M059J (cell line): ENCODE results near the gene INPP5E. TPM values are rescaled to one million over a fixed set of nuclear protein-coding genes. Genes with fewer than 3 reads are reported as not detected.

Source experiments
- DNase-seq: peaks from one replicate; pipeline ENCODE4 v3.0.0-alpha.2; 2012; ENCODE audit warnings: low read depth
- total RNA-seq: library from RNA; depleted of rRNA; stranded (reverse); fragments of >200 nt; shearing (Covaris generic); gene quantifications from 2 replicates; pipeline ENCODE4 v1.2.3, GENCODE V29; 2014; rRNA removed

The INPP5E gene, protein sequence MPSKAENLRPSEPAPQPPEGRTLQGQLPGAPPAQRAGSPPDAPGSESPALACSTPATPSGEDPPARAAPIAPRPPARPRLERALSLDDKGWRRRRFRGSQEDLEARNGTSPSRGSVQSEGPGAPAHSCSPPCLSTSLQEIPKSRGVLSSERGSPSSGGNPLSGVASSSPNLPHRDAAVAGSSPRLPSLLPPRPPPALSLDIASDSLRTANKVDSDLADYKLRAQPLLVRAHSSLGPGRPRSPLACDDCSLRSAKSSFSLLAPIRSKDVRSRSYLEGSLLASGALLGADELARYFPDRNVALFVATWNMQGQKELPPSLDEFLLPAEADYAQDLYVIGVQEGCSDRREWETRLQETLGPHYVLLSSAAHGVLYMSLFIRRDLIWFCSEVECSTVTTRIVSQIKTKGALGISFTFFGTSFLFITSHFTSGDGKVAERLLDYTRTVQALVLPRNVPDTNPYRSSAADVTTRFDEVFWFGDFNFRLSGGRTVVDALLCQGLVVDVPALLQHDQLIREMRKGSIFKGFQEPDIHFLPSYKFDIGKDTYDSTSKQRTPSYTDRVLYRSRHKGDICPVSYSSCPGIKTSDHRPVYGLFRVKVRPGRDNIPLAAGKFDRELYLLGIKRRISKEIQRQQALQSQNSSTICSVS
- total RNA-seq, result 7.6 TPM in 2 replicates

DNA sequence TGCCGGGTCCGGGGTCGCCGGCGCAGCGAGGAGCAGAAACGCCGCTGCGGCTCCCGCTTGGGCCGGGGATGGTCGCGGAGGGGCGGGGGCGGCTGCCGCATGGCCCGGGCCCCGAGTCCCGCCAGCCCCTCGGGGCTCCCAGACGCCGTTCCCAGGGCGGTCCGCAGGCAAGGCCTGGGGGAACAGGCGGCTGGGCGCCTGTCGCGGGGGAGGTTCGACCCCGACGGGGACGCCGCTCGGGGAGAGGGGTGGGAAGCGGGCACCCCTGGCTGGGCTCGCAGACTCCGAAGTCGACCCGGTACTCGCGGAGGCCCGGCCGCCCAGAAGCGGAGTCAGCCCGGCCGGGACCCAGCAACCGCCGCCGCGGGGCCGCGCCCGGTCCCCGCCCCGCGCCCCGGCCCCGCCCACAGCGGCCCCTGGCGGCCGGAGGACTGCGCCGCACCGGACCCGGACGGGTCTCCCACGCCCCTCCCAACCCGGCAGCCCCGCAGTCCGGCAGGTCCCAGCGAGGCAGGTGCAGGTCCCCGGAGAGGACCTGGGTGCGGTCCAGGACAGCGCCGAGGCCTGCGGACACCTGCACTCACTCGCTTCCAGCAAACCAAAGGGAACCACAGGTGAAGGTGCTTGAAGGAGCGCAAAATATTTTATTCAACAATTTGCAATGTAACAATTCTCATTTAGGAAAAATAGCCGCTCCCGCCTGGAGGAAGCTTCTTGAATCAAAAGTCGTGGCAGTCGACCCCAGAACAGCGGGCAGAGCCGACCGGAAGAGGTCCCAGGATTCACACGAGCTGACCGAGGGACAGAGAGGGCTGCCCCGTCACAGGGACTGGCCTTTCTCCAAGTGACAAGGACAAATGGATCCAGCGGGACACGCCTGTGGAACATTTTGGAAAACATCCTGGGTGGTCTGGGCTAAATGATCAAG lies at the start of gene INPP5E:
Gene INPP5E (minus strand): TSS at position 365 of the 928 bp plus-strand sequence. CDS start 426 bp downstream, outside the sequence.
- DNase-seq, result peak; percentile 55

DNA sequence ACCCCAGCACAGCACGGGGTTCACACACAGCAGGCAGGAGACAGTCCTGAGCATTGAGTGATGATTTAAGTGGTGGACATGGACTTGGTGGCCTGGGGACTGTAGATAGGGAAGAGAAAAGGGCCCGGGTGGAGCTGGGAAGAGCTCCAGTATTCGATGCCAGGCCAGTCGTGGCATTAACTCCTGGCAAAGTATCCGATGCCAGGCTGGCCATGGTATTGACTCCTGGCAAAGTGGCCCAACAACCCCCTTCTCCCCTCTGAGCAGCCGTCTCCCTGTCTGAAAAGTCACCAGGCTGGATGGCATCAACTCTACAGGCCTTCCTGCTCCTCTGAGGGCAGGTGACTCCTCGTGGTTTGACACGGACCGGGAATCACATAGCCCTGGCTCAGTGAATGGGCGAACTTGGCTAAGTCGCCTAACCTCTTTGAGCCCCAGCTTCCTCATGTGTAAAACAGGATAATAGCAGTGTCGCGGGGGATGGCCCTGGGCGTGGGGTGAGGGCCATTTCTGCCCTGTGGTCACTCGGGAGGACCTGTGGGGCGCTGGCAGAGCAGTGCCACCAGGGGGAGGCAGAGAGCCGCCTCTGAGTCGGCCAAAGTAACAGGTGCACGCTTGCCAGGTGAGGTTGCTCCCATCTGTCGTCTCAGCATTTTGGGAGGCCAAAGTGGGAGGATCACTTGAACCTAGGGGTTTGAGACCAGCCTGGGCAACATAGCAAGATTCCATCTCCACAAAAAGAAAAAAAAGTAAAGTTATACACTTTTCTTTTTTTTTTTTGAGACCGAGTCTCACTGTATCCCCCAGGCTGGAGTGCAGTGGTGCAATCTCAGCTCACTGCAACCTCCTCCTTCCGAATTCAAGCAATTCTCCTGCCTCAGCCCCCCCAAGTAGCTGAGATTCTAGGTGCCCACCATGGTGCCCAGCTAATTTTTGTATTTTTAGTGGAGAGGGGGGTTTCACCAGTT lies 48.9 kb upstream of the INPP5E start:
- DNase-seq, result peak; percentile 44

DNA sequence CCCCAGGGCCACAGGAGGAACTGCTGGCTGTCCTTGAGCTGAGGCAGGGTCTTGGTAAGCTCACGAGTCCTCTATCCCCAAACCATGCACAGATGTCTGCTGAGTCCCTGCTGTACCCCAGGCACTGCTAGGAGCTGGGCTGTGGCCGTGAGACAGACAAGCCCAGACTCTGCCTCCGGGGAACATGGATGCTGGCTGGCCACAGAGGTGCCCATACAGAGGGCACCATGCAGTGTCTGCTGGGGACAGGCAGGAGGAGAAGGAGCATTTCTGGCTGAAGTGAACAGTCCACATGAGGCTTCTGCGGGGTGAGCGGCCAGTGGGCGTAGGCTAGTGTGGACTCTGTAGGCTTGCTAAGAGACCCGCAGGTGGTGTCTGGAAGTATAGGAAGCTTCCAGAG lies 48.0 kb upstream of the INPP5E start:
- DNase-seq, result no peak

DNA sequence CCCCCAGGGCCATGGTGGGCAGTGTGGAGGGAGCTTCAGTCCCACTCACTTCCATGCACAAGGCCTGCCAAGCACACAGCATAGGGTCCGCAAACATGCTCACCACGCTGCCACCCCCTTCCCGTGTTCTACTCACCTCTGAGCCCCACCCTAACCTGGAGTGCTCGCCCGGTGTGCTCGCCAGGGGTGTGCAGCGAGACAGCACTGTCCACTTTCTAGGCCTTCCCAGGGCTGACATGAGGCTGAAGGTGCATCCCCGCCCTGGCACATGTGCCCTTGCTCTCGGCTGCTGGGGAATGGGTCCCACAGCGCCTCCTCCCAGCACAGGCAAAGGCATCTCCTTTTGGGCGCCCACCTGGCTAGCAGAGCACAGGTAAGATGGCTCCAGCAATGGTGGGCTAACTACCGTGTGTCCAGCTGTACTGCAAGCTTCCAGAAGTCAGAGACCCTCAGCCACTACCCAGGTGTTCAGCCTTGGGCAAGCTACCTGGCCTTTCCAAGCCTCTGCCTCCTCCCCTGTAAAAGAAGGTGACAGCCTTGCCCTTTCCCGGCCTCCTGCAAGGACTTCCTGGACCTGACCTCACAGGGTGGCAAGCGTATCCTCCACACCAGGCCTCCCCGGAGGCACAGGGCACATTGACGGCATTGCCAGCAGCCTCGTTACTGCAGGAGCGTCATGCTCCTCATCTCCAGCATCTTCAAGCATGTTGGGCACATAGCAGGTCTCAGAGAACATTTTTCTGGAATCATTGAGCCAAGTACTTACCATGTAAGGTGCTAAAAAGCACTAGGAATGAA lies 47.4 kb upstream of the INPP5E start:
- DNase-seq, result no peak

DNA sequence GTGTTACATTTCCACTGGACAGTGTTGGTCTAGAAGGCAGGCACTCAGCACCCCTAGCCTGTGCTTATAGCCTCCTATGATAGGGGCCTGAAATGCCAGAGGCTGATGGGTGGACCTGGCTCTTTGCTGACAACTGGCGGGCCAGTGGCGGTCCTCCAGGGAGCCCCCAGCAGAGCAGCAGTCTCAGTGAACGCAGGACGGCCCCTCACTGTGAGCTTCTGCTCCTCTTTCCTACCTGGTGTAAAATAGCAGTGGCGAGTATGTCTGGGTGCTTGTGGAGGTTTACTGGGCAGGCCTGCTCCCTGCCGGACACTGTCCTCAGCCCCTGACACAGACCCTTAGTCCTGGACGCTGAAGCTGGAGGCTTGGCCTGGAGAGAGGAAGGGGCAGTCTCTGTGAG lies 46.5 kb upstream of the INPP5E start:
- DNase-seq, result no peak

DNA sequence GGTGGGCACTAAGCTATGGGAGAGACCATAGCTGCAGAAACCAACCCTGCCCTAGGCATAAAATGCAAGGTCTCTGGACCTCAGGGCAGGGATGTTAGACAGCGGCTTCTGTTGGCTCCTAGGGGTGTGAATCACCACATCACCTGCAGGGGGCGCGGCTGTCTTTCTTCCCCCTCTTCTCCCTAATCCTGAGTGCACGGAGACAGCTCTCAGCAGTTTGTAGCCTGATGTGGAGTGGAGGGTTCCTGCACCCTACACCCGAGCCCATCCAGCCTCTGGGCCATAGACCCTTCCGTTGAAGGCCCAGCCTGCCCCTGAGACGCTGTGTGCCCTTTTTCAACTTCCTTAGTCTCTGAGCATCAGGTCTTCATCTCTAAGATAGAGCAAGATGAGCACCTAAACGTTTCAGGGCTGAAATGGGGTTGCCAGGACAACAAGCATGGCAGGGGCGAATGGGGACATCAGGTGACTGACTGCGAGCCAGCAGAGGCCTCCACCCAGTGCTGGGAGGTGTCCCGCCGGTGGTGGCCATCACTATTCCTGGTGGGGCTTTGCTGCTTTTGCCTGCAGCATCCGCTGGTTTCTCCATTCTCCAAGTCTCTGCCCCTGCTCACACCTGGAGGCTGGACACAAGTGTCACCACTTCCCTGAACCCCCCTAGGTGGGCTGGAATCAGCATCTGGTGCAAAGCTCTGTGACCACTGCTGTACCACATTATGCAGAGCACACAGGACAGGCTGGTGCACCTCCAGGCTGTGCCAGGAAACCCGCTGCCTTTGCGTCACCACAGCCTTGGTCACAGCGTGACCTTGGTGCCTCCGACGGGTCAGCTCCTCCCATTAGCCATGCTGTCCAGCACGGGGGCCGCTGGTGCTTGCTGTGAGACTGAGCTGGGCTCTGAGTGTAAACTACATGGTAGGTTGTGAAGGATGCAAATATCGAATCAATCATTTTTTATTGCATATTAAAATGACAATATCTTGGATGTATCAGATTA lies 45.7 kb upstream of the INPP5E start:
- peak; percentile 77 for DNase-seq

DNA sequence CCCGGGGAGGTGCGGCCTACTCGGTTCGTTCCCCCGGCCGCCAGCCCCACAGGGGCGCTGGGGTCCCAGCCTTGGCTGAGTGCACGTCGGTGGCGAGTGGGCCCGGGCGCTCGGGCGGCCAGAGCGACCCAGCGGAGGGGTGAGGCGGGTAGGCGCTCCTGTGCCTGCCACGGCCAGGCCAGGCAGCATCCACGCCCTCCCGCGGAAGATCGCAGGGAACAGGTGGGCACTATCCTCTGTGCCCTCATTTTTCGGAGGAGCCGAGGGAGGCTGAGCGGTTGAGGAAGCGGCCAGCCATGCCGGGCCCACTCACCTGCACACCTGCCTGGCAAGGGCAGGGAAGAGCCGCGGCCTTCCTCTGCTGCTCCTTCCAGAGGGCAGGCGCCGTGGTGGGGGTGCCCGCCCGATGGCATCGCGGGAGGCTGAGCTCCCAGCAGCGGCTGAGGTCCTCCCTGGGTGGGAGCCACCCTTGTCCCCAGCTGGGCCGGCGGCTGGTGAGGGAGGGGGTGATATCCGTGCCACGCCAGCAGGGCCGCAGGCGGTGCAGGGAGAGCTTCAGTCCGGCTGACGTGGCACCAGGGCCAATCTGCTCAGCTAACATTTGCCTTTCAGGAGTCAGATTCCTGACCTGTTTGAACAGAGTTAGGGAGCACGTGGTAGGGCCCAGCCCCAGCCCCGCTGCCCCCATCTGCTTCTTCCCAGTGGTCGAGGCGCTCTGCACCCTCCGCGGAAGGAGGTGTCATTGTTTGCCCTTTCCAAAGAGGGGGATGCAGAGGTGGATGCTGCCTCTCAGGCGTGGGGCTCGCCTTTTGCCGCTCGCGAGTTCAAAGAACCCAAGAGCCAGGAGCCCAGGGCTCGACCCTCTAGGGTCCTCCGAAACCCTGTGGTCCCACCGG lies 44.8 kb upstream of the INPP5E start:
- peak; percentile 54 for DNase-seq

DNA sequence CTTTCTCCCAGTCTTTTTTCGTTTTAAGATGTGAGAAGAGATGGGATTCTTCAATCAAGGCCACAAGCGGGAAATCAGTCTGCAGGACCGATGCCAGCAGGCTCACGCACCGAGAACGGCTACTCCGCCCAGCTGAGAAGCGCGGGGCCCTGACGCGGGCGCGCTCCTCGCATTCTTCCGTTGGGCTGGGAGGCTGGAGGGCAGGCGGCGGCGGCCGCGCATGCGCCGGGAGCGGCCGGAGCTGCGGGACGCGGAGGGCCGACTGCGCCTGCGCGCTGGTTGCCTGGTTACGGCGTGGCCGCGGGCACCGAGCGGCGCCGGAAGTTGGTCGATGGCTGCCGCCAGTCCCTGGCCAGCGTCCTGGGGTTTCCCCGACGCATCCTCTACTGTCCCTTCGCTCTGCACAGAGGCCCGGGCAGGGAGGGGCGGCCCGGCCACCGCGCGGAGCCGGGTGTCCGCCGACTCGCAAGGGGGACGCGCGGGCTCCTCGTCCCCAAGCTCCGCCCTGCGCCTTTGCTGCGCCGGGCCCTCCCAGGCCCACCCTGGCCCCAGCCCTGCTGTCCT lies 44.0 kb upstream of the INPP5E start:
- DNase-seq, result peak; percentile 88

DNA sequence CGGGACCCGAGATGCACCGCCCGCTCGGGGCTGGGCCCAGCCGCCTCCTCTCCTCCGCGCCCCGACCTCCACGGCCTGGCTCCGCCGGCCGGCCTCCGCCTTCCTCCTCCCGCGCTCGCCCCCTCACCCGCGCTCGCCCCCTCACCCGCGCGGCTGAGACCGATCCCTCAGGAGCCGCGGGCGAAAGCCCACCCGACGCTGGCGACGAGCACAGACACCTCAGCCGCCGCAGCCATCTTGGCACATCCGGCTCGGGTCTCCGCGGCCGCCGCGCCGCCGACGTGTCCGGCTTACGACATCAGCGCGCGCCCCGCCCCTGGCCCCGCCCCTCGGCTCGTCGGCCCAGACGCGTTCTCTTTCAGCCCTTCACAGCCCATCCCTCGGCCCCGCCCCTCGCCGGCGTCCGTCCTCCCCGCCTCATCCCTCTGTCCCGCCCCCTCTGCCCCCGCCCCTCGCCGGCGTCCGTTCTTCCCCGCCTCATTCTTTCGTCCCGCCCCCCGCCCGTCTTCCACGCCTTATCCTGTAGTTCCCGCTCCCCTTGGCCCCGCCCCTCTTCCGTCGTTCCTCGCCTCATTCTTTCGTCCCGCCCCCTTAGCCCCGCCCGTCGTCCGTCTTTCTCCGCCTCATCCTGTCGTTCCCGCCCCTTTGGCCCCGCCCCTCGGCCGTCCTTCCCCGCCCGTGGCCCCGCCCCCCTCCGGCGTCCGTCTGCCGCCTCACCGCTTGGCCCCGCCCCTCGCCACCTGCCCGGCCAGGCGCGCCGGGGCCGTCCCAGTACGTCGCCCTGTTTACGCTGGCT lies 43.3 kb upstream of the INPP5E start, which contains the start of gene SEC16A:
Gene SEC16A (minus strand): TSS at position 248 of the 796 bp plus-strand sequence. CDS start 5,425 bp downstream, outside the sequence.
- DNase-seq, result peak; percentile 94

DNA sequence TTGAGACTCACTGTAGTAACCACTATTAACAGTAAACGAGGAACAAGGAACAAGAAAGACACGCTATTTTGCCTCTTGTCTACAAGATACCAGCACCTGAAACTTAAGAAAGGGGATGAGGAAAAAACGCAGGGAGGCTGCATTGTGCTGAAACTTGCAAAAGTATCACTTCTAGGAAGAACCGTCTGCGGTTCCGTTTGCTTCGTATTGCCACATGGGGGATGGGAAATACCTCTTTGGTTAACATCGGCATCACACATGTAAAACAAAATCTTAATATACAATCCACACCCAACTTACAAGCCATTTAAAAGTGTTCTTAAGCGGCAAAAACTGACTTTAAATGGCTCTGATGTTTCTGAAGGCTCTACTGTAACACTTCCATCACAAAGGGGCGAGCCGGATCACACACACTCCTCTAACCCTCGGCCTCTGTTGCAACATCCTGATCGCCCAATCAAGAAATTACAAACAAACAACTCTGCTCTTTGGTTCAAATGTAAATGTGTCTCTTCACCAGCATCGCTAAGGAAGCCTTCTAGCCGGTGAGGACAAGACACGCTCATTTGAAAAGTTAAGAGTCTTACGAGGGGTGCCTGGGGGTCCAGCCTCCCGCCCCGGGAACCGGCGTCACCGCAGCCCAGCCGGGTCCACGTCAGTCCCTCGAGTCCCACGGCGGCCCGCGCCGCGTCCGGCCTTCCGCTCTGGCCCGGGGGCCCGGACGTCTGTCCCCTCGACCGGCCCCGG lies 42.6 kb upstream of the INPP5E start:
- peak; percentile 51 for DNase-seq

DNA sequence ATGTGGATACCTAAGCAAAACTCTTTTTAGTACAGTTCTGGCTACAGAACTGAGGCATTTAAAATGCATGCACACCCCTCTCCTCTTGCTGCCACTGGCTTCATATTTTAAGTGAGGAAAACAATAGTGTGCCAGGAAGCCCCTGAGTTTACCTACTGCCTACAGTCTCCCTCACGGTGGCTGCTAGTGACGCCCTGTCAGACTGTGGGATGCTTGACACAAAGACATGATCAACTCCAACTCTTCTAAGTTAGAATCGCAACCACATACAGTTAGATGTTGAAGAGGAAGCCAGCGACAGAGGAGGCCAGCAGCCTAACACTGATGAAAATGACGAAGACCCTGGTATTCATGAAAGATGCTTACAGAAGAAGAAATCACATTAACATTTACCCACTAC lies 41.9 kb upstream of the INPP5E start:
- DNase-seq, result no peak

DNA sequence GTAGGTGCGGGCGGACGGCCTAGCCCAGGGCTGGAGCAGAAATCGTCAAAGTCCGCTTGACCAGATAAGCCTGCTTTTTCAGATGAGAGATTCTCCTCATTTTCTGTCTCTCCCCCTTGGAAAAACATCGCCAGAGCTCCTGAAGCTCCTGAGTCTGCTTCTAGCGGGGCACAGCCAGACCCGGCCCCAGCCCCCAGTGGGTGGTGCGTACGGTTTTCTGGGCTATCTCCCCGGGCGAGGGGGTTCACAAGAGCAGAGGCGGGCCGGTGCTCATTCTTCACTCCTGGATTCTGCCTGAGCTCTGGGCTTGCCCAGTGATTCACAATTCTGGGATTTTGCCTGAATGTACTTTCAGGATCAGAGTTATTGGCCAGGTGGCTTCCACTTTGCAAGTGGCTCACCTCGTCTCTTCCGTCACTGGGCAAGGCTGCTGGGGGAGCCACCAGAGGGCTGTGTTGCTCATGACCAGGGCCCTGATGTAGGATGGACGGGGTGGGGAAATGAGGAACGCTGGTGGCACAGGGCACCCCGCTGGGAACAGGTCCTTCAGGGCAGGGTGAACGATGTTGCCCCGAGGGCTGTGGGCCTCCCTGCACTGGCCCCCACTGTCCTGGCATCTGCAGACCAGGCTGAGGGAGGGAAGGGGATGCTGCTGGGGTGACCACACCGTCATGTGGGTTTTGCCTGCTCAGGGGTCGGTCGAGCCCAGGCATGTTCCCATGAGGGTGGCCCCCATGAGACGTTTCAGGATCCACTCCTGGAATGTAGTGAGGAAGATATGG lies 36.9 kb upstream of the INPP5E start:
- DNase-seq, result no peak

DNA sequence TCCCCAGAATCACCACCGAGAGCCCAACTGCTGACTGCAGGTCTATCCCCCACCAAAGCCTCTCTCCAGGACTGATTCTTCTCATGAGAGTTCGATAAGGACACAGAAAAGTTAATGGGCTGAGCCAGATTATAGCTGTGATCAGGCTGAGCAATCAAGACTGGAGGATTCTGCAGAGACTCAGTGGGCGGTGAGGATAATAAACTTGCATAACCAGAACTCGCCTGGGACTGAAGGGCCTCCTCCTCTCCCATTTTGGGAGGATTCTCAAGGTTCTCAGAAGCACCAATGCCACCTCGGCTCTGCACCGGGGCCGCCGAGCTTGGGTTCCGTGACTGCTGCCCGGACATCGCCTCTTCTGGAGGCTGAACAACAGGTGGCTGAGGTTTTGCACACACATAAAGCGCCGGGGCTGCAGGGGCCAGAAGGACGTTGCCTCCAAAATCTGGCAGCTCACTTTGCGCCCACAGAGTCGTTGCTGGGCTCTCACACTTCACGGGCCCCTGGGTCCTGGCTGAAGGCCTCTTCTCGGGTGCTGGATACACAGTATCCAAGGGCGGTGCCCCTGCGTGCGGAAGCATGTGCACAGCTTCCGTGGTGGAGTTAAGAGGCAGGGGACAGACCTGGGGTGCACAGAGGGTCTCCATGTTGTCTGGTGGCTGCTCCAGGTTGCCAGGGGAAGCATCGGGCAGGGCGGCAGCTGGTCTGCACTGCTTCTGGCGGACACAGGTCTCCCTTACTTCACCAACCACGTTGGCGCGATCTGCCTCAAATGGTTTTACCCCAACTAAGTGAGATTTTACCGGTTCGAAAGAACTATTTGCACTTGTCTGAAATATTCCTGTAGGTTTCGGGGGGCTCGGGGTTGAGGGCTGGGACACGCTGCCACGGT lies 35.6 kb upstream of the INPP5E start:
- no peak for DNase-seq
